Kidney capillary endothelial cell (primary cell): ENCODE measurements around the gene LSM14A.
"Not testable (repeated sequence)": the region's sequence is repeated elsewhere in the genome, so short reads cannot be mapped to it uniquely, and the experiment has no call there.

Experiments
- DNase-seq: peaks from one replicate; pipeline ENCODE4 v3.0.0-alpha.2; 2018; ENCODE audit warnings: low spot score

Gene LSM14A

GRCh38 chr19:34171877-34172660 lies at the start of gene LSM14A:
TSS of gene LSM14A (plus strand) at chr19:34172504. CDS start at chr19:34172643, 139 bp downstream.
- peak; percentile 86 for DNase-seq

DNA sequence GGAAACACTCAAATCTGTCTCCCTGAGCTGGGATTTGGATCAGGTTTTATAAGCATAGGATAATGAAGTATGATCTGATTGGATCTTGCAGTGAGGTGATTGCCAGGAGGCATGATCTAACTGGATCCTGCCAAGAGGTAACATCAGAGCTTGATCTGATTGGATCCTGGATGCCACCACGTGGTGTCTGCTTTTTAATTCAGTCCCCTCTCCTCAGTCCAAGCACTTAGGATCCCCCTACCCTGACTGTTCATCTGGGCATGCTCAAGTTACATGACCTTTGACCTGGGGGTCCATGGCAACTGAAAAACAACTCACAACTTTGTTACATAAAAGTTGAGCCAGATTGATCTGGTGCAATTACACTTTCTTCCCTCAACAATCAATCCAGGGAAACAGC lies 47.5 kb upstream of the LSM14A start:
- no peak for DNase-seq

GRCh38 chr19:34126966-34127365 lies 45.3 kb upstream of the LSM14A start:
- DNase-seq = no peak

- DNase-seq = no peak
Measured at GRCh38 chr19:34127684-34128189, 44.6 kb upstream of the LSM14A start.

GRCh38 chr19:34128558-34129250 lies 43.6 kb upstream of the LSM14A start:
- DNase-seq = no peak

GRCh38 chr19:34131100-34131499 lies 41.2 kb upstream of the LSM14A start:
- no peak for DNase-seq

GRCh38 chr19:34132145-34132544 lies 40.2 kb upstream of the LSM14A start:
- DNase-seq = not testable (repeated sequence)

- DNase-seq = not testable (repeated sequence)
Measured at GRCh38 chr19:34132706-34133105, 39.6 kb upstream of the LSM14A start.

- DNase-seq = peak; percentile 37
Measured at GRCh38 chr19:34134190-34135053, 37.9 kb upstream of the LSM14A start.

DNA sequence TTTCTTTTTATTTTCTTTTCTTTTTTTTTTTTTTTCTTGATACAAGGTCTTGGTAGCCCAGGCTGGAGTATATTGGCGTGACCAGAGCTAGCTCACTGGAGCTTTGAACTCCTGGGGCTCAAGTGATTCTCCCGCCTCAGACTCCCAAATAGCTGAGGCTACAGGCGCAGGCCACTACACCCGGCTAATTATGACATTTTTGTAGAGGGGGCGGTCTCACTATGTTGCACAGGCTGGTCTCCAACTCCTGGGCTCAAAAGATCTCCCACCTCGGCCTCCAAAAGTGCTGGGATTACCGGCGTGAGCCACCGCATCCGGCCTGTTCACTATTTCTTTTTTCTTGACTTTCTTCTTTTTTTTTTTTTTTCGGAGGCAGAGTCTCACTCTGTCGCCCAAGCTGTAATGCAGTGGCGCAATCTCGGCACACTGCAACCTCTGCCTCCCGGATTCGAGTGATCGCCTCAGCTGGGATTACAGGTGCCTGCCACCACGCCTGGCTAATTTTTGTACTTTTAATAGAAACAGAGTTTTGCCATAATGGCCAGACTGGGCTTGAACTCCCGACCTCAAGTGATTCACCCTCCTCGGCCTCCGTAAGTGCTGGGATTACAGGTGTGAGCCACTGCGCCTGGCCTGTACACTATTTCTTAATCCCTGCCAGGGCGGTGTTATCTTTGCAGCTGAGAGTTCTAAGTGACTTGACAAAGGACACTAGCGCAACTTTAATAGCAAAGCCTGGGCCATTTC lies 37.1 kb upstream of the LSM14A start:
- no peak for DNase-seq

DNA sequence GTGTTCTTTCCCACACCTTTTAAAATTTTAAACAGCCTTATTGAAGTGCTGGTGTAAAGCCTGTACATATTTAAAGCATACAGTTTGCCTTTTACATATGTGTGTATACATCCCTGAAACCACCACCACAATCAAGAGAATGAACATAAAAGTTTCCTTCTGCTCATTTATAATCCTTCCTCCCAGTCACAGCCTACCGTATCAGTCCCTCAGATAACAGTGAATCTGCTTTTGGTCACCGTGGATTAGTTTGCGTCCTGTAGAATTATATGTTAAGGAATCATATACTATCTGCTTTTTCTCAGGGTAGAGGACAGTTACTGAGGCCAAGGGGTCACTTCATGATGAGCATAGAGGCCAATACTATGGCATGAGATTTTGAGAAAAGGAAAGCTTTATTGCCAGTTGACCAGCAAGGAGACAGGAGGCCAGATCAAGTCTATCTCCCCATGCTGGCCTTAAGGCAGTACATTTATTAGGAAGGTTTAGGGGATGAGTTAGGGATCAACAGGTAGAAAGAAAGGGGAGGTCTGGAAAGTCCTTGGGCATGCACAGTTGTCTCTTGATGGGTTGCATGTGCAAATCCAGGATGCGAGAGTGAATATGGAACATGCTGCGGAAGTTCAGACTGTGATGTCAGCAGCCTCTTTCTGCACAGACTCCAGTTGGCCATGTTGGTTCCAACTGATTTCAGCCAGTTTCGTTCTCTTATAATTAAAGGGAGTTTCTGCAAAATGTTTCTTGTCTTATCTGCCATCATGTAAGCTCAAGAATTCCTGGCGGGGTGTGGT lies 36.3 kb upstream of the LSM14A start:
- no peak for DNase-seq

GRCh38 chr19:34141025-34141424 lies 31.3 kb upstream of the LSM14A start:
- DNase-seq = no peak

DNA sequence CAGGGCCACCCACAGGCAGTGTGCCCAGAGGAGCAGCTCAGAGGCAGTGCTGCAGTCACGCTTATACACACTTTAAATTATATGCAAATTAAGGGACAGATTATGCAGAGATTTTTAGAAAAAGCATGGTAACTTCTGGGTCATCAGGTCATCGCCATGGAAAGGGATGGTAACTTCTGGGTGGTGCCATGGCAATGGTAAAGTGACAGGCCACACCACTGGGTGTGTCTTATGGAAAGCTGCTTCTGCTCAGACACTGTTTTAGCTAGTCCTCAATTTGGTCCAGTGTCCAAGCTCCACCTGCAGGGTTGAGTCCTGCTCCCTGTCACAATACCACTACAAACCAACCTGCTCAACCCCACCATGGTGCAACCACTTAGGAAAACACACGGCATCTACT lies 29.9 kb upstream of the LSM14A start:
- DNase-seq = no peak

- peak; percentile 56 for DNase-seq
Measured at GRCh38 chr19:34145741-34146202, 26.5 kb upstream of the LSM14A start.

GRCh38 chr19:34148658-34149185 lies 23.6 kb upstream of the LSM14A start:
- no peak for DNase-seq

- DNase-seq = no peak
Measured at GRCh38 chr19:34149873-34150272, 22.4 kb upstream of the LSM14A start.

DNA sequence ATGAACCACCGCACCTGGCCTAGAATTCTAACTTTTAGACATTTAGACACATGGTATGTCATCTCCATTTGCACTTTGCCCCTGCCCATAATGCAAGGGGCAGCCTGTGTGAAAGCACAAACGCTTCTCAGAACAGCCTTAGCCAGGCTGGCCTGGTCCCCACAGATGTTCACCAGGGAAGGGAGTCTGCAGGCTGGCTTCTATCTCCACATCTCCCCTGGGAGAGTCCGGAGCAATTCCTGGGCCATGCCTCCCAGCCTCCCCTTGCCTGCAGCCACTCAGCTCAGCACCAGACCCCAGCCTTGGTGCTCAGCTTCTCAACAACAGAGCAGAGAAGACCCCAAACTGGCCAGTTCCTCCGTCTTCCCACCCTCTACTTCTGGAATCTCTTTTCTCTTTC lies 21.7 kb upstream of the LSM14A start:
- DNase-seq = no peak

- no peak for DNase-seq
Measured at GRCh38 chr19:34151439-34151838, 20.9 kb upstream of the LSM14A start.

GRCh38 chr19:34154401-34154800 lies 17.9 kb upstream of the LSM14A start:
- DNase-seq = no peak

DNA sequence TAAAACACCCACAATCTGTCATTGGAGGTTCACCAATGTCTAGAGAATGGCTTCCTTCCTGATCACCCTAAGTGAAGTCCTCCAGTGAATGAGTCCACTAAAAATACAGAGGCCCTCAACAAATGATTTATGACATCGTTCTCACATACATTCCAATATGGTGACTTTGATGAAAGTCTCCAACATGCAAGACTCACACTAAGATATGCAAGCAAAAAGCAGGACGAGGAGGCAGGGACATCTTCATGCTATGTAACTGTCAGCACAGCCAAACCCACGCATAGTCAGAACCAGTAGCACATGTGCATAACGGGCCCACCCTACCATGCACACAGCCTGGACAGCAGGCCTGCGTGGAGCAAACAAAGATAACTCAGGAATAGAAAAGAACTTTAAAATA lies 16.6 kb upstream of the LSM14A start:
- no peak for DNase-seq
